H1 (cell line): ENCODE data around the gene MACIR. TPM values are rescaled to one million over a fixed set of nuclear protein-coding genes. Genes with fewer than 3 reads are reported as not detected.

Experiments
- CTCF ChIA-PET: fragments of 300-600 bp; sonication (Branson Sonifier 250); formaldehyde crosslinking; loops from one replicate; lab custom pipeline; 2021; ENCODE audit not compliant: partially characterized antibody; lab: Charles Lee
- POLR2A ChIA-PET: fragments of 300-600 bp; sonication (Branson Sonifier 250); formaldehyde crosslinking; loops from one replicate; lab custom pipeline; 2021; ENCODE audit warnings: inconsistent platforms; ENCODE audit not compliant: partially characterized antibody; lab: Charles Lee
- DNase-seq, 2 experiments: peaks; one replicate each; pipeline versions ENCODE4 v3.0.0 to v3.0.0-alpha.2; 2010 to 2022; ENCODE audit warnings: low spot score in 2 of 2, low read depth in 1 of 2, mixed read lengths in 1 of 2
- FAIRE-seq: peaks from 2 replicates; lab custom pipeline; 2011; peaks lifted over from hg19 to GRCh38; lab: Jason Lieb, UNC
- H2AFZ ChIP-seq: 2 replicates; pipeline ENCODE4 v1.8.1; 2012; ENCODE audit warnings: low read length, inconsistent platforms
- H2AK5ac ChIP-seq: 2 replicates; pipeline ENCODE4 v1.6.1; 2013; ENCODE audit warnings: low read depth, low read length
- H2BK120ac ChIP-seq: replicated peaks from 2 replicates; pipeline ENCODE3; 2013; ENCODE audit warnings: low read depth, low read length, inconsistent platforms
- H2BK12ac ChIP-seq: 2 replicates; pipeline ENCODE4 v1.6.1; 2013; ENCODE audit warnings: low read depth, low read length
- H2BK15ac ChIP-seq: 2 replicates; pipeline ENCODE4 v1.6.1; 2013; ENCODE audit warnings: low read length
- H2BK20ac ChIP-seq: 2 replicates; pipeline ENCODE4 v1.6.1; 2013; ENCODE audit warnings: low read length
- H2BK5ac ChIP-seq: 2 replicates; pipeline ENCODE4 v1.6.1; 2013; ENCODE audit warnings: low read depth, low read length
- H3K14ac ChIP-seq: 2 replicates; pipeline ENCODE4 v1.6.1; 2013; ENCODE audit warnings: inconsistent platforms; ENCODE audit not compliant: insufficient read length
- H3K18ac ChIP-seq: 2 replicates; pipeline ENCODE4 v1.6.1; 2013; ENCODE audit warnings: low read length; ENCODE audit errors: extremely low read depth
- H3K23ac ChIP-seq: 2 replicates; pipeline ENCODE4 v1.6.1; 2013; ENCODE audit warnings: inconsistent platforms; ENCODE audit not compliant: insufficient read length
- H3K23me2 ChIP-seq: 2 replicates; pipeline ENCODE4 v1.6.1; 2013; ENCODE audit warnings: low read depth, low read length
- H3K27ac ChIP-seq: 2 replicates; pipeline ENCODE4 v1.6.1; 2011; ENCODE audit warnings: low read depth, low read length, inconsistent platforms
- H3K27me3 ChIP-seq, 4 experiments: replicated peaks in 1 of 4; 1 replicate in 1 of 4; 2 replicates in 3 of 4; pipeline versions ENCODE4 v1.6.1 to v1.8.1; 2011 to 2013; ENCODE audit warnings: low read length in 3 of 4, mild to moderate bottlenecking in 3 of 4, inconsistent platforms in 2 of 4, mixed read lengths in 2 of 4, moderate library complexity in 1 of 4; ENCODE audit not compliant: control insufficient read depth in 3 of 4, insufficient read depth in 3 of 4; ENCODE audit errors: extremely low read depth in 1 of 4
- H3K36me3 ChIP-seq, 4 experiments: 2 replicates each; pipeline versions ENCODE4 v1.6.1 to v1.8.1; 2011 to 2013; ENCODE audit warnings: mild to moderate bottlenecking in 4 of 4, low read length in 3 of 4, moderate library complexity in 2 of 4, control low read depth in 1 of 4, inconsistent platforms in 1 of 4; ENCODE audit not compliant: insufficient read depth in 4 of 4, control insufficient read depth in 2 of 4
- H3K4ac ChIP-seq: replicated peaks from 2 replicates; pipeline ENCODE3; 2013; ENCODE audit warnings: low read length, low read depth, mixed read lengths, inconsistent platforms; ENCODE audit not compliant: insufficient read length
- H3K4me1 ChIP-seq, 4 experiments: replicated peaks in 1 of 4; 1 replicate in 1 of 4; 2 replicates in 3 of 4; pipeline versions ENCODE4 v1.6.1 to v1.8.1; 2011 to 2013; ENCODE audit warnings: low read length in 3 of 4, inconsistent platforms in 2 of 4, mixed read lengths in 1 of 4; ENCODE audit not compliant: insufficient read depth in 4 of 4, control insufficient read depth in 3 of 4
- H3K4me2 ChIP-seq, 2 experiments: 2 replicates each; pipeline versions ENCODE4 v1.6.1 to v1.8.1; 2011 to 2013; ENCODE audit warnings: low read depth in 2 of 2, low read length in 2 of 2, control low read depth in 1 of 2, inconsistent platforms in 1 of 2, mild to moderate bottlenecking in 1 of 2; ENCODE audit not compliant: insufficient read depth in 1 of 2
- H3K4me3 ChIP-seq, 4 experiments: fragments of 200-600, 300-600 bp in 1 of 4; sonication (generic), shearing (Covaris generic), sonication (Bioruptor Twin) in 1 of 4; 2 replicates each; pipeline versions ENCODE4 v1.5.1 to v1.8.1; 2011 to 2016; ENCODE audit warnings: low read length in 4 of 4, low read depth in 3 of 4, control low read depth in 2 of 4, inconsistent platforms in 2 of 4, mild to moderate bottlenecking in 2 of 4, mixed read lengths in 1 of 4, moderate library complexity in 1 of 4; ENCODE audit not compliant: insufficient read depth in 2 of 4; ENCODE audit errors: extremely low read depth in 1 of 4
- H3K56ac ChIP-seq: replicated peaks from 2 replicates; pipeline ENCODE3; 2013; ENCODE audit warnings: low read depth, mild to moderate bottlenecking, mixed read lengths, low read length, inconsistent platforms; ENCODE audit not compliant: insufficient read length
- H3K79me1 ChIP-seq: 2 replicates; pipeline ENCODE4 v1.6.1; 2013; ENCODE audit warnings: low read depth, low read length, control low read depth
- H3K79me2 ChIP-seq, 2 experiments: 2 replicates each; pipeline versions ENCODE4 v1.6.1 to v1.8.1; 2012 to 2013; ENCODE audit warnings: low read length in 2 of 2, mild to moderate bottlenecking in 2 of 2, inconsistent platforms in 1 of 2; ENCODE audit not compliant: insufficient read depth in 2 of 2, control insufficient read depth in 1 of 2
- H3K9ac ChIP-seq, 4 experiments: replicated peaks in 1 of 4; 1 replicate in 1 of 4; 2 replicates in 3 of 4; pipeline versions ENCODE4 v1.6.1 to v1.8.1; 2011 to 2013; ENCODE audit warnings: low read depth in 3 of 4, low read length in 3 of 4, control low read depth in 2 of 4, mild to moderate bottlenecking in 2 of 4, moderate library complexity in 2 of 4, inconsistent platforms in 1 of 4; ENCODE audit errors: extremely low read depth in 1 of 4
- H3K9me3 ChIP-seq, 2 experiments: 2 replicates each; pipeline versions ENCODE4 v1.6.1 to v1.8.1; 2012 to 2013; ENCODE audit warnings: mild to moderate bottlenecking in 2 of 2, moderate library complexity in 2 of 2, control low read depth in 1 of 2, inconsistent platforms in 1 of 2, low read depth in 1 of 2, low read length in 1 of 2, mixed read lengths in 1 of 2; ENCODE audit not compliant: insufficient read depth in 2 of 2
- H4K20me1 ChIP-seq, 2 experiments: replicated peaks in 1 of 2; 2 replicates each; pipeline versions ENCODE3 to v1.8.1; 2011 to 2013; ENCODE audit warnings: inconsistent platforms in 2 of 2, low read length in 2 of 2, mild to moderate bottlenecking in 1 of 2; ENCODE audit not compliant: insufficient read depth in 2 of 2, control insufficient read depth in 1 of 2
- H4K5ac ChIP-seq: 2 replicates; pipeline ENCODE4 v1.6.1; 2013; ENCODE audit warnings: low read length, low read depth, mixed read lengths, inconsistent platforms; ENCODE audit not compliant: insufficient read length
- H4K8ac ChIP-seq: 2 replicates; pipeline ENCODE4 v1.8.0; 2013; ENCODE audit warnings: mild to moderate bottlenecking, moderate library complexity, low read length, inconsistent platforms; ENCODE audit not compliant: insufficient read depth; ENCODE audit errors: extremely low read depth
- H4K91ac ChIP-seq: replicated peaks from 2 replicates; pipeline ENCODE3; 2013; ENCODE audit warnings: low read length, mixed read lengths, inconsistent platforms; ENCODE audit not compliant: insufficient read length
- CBX8 ChIP-seq: fragments of 300-800, 300-1000 bp; sonication (generic); IDR thresholded peaks from 2 replicates; pipeline ENCODE4 v1.7.1; 2016; ENCODE audit warnings: low read depth, low read length, borderline replicate concordance
- CTBP2 ChIP-seq: IDR thresholded peaks from 2 replicates; pipeline ENCODE4 v1.7.0; 2011; ENCODE audit warnings: borderline replicate concordance, mild to moderate bottlenecking, moderate library complexity, mixed read lengths, low read length; ENCODE audit not compliant: insufficient read depth, insufficient read length
- MAFK ChIP-seq: IDR thresholded peaks from 2 replicates; pipeline ENCODE4 v1.6.1; 2012; ENCODE audit warnings: low read depth, mild to moderate bottlenecking, improper control_type of control experiment, low read length
- POLR2A ChIP-seq, 2 experiments: IDR thresholded peaks; 1 replicate in 1 of 2; 2 replicates in 1 of 2; pipeline ENCODE4 v1.6.1; 2011; ENCODE audit warnings: low read depth in 2 of 2, low read length in 2 of 2, mild to moderate bottlenecking in 2 of 2; ENCODE audit errors: control extremely low read depth in 1 of 2
- POLR2AphosphoS5 ChIP-seq: IDR thresholded peaks from 2 replicates; pipeline ENCODE4 v1.6.1; 2011; ENCODE audit warnings: low read depth, low read length
- RXRA ChIP-seq: IDR thresholded peaks from 2 replicates; pipeline ENCODE4 v1.6.1; 2011; ENCODE audit warnings: low read depth, mild to moderate bottlenecking, low read length, moderate library complexity; ENCODE audit not compliant: insufficient read depth
- SAP30 ChIP-seq: fragments of 300-600 bp; sonication (generic); IDR thresholded peaks from 2 replicates; pipeline ENCODE4 v1.7.1; 2012; ENCODE audit warnings: low read length, moderate library complexity, mild to moderate bottlenecking, inconsistent platforms; ENCODE audit not compliant: insufficient read depth, insufficient replicate concordance
- SIRT6 ChIP-seq: IDR thresholded peaks from one replicate; pipeline ENCODE4 v1.7.1; 2012; ENCODE audit warnings: low read length, inconsistent platforms
- SIX5 ChIP-seq: IDR thresholded peaks from 2 replicates; pipeline ENCODE4 v1.6.1; 2011; ENCODE audit warnings: mild to moderate bottlenecking, low read depth, low read length
- SP4 ChIP-seq: IDR thresholded peaks from 2 replicates; pipeline ENCODE4 v1.6.1; 2012; ENCODE audit warnings: low read length, inconsistent platforms
- TCF12 ChIP-seq: IDR thresholded peaks from 2 replicates; pipeline ENCODE4 v1.6.1; 2011; ENCODE audit warnings: low read depth, mild to moderate bottlenecking, low read length
- YY1 ChIP-seq: IDR thresholded peaks from 2 replicates; pipeline ENCODE4 v1.6.1; 2011; ENCODE audit warnings: low read depth, mild to moderate bottlenecking, low read length
- WGBS, 2 experiments: shearing (Covaris generic) in 1 of 2; methylation state at CpG; one replicate each; pipeline versions ENCODE4 v1.1.6 to v1.1.7; 2013 to 2015; ENCODE audit warnings: low lambda C conversion rate in 2 of 2, mixed read lengths in 2 of 2, inconsistent platforms in 1 of 2, low coverage in 1 of 2, missing lambda C conversion rate in 1 of 2; ENCODE audit not compliant: insufficient replicate concordance in 2 of 2, insufficient coverage in 1 of 2, insufficient read length in 1 of 2; ENCODE audit errors: extremely low coverage in 1 of 2, missing lambda C conversion rate in 1 of 2; 5-methylcytosine and 5-hydroxymethylcytosine counted together
- polyA plus RNA-seq, 7 experiments: library from polyadenylated mRNA; depleted of rRNA in 3 of 7; stranded (reverse) in 5 of 7; unstranded in 2 of 7; fragments of >200 nt in 5 of 7; fragments of 200-250 nt in 2 of 7; gene quantifications; 1 replicate in 5 of 7; 2 replicates in 1 of 7; 4 replicates in 1 of 7; pipeline versions ENCODE4 v1.2.1 to v1.2.3, GENCODE V29; 2011 to 2013; ENCODE audit warnings: missing spikeins in 2 of 7, mixed read lengths in 2 of 7
- total RNA-seq: library from RNA; stranded (reverse); fragmentation: NEBNext Ultra II Directional; extraction: Animal tissue kit (Norgen Biotek cat#: 25700); gene quantifications from 2 replicates; pipeline ENCODE4 v1.2.1, GENCODE V29; 2021
- TF ChIP-seq, protein P1 (sequence below), 3 experiments: IDR thresholded peaks; 1 replicate in 2 of 3; 2 replicates in 1 of 3; pipeline versions ENCODE4 v1.5.1 to v1.6.1; 2011; ENCODE audit warnings: low read length in 3 of 3, mild to moderate bottlenecking in 3 of 3, inconsistent platforms in 2 of 3, low read depth in 1 of 3, moderate library complexity in 1 of 3; ENCODE audit not compliant: insufficient read depth in 1 of 3; ENCODE audit errors: control extremely low read depth in 1 of 3

Gene MACIR
- total and polyA plus RNA-seq, 2 of the 8 experiments (the other 6 are each of a cell fraction or from before 2014, with no cell fraction given), result 8.0 to 19.2 TPM

DNA sequence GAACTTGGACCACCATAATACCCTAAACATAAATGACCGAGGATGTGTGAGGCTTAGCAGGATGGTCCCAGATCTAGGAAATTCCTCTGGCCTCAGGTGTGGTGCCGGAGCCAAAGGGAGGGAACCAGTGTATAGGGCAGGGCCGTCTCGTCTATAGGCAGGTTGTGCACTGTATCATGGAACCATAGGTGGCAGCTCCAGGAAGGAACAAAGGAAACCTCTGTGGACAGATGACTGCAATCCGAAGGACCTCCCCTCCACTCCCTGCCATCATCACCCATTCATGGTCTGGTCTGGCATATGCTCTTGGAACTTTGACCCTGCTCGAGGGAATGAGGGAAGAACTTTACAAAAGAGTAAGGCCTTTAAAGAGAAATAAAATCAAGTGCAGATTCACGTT is 2.9 kb upstream of the MACIR start:
- Histone ChIP-seq H3K9ac (no peak overlapping the region), H2BK120ac (no peak overlapping the region), H4K5ac (no peak overlapping the region), H3K79me2 (peaks cover 0 to 11% of the 10 kb centered on the region in 2 experiments; a peak in 2 of 4 replicates), H4K20me1 (no peaks in the 10 kb centered on the region), H3K23me2 (peaks cover 6% of the 10 kb centered on the region; the same call in 1 of the 2 replicates), H3K4me1 (peaks cover 0 to 4% (median 0%) of the 10 kb centered on the region in 4 experiments; a peak in 1 of 7 replicates), H3K18ac (no peak overlapping the region), H2BK15ac (no peak overlapping the region), H3K4ac (no peak overlapping the region), H3K9me3 (no peaks in the 10 kb centered on the region), H3K23ac (no peak overlapping the region), H2AFZ (0 out of 2 replicates have a peak overlapping the region, but pooled peaks have one; percentile 20), H3K36me3 (no peaks in the 10 kb centered on the region), H4K91ac (no peak overlapping the region), H3K4me2 (no peak overlapping the region), H3K27me3 (no peaks in the 10 kb centered on the region), H3K56ac (no peak overlapping the region), H2BK20ac (no peak overlapping the region), H2BK12ac (no peak overlapping the region), H2BK5ac (no peak overlapping the region), H2AK5ac (no peak overlapping the region), H3K27ac (no peak overlapping the region), H3K14ac (no peak overlapping the region), H3K4me3 (no peak overlapping the region), H3K79me1 (no peaks in the 10 kb centered on the region; the same call in 1 of the 2 replicates), H4K8ac (no peak overlapping the region)
- CTCF ChIA-PET, result interaction anchor here (0.9 to 5.2 kb wide), 4 partner anchors 23 to 220 kb away, joined by 3 to 26 read pairs (median 4); no protein-coding TSS in a partner anchor
- no peak for FAIRE-seq
- POLR2A ChIA-PET, result no interaction called here
- no peak for DNase-seq
- WGBS, 2 experiments, result 91% methylated on average over 7 of the region's 7 CpGs; no CpG with 5 or more reads in 1 of the 2 experiments
- no peak for TF ChIP-seq CBX8
- no peak for TF ChIP-seq SP4
- no peak for TF ChIP-seq RXRA
- no peak for TF ChIP-seq SIX5
- TF ChIP-seq CTBP2, result no peak
- TF ChIP-seq SIRT6, result no peak
- TF ChIP-seq SAP30, result no peak
- no peak for TF ChIP-seq YY1
- no peak for TF ChIP-seq POLR2AphosphoS5
- no peak for TF ChIP-seq POLR2A (IDR thresholded peaks at IDR 0.05; ENCODE audit: control extremely low read depth in 1 of 2, low read depth in 2 of 2, low read length in 2 of 2)
- TF ChIP-seq, protein P1, sequence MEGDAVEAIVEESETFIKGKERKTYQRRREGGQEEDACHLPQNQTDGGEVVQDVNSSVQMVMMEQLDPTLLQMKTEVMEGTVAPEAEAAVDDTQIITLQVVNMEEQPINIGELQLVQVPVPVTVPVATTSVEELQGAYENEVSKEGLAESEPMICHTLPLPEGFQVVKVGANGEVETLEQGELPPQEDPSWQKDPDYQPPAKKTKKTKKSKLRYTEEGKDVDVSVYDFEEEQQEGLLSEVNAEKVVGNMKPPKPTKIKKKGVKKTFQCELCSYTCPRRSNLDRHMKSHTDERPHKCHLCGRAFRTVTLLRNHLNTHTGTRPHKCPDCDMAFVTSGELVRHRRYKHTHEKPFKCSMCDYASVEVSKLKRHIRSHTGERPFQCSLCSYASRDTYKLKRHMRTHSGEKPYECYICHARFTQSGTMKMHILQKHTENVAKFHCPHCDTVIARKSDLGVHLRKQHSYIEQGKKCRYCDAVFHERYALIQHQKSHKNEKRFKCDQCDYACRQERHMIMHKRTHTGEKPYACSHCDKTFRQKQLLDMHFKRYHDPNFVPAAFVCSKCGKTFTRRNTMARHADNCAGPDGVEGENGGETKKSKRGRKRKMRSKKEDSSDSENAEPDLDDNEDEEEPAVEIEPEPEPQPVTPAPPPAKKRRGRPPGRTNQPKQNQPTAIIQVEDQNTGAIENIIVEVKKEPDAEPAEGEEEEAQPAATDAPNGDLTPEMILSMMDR (IDR thresholded peaks at IDR 0.05; ENCODE audit: control extremely low read depth in 1 of 3, insufficient read depth in 1 of 3, low read depth in 1 of 3, low read length in 3 of 3), result no peak
- no peak for TF ChIP-seq TCF12
- TF ChIP-seq MAFK, result no peak
